Adrenal gland (tissue), 5 donors: ENCODE results near the gene TSSK2.

ENCODE experiments used
- POLR2A ChIP-seq, 2 donors: fragments of 450-650 bp; IDR thresholded peaks; one replicate each; pipeline ENCODE4 v1.6.1; 2017; ENCODE audit warnings: antibody characterized with exemption in 2 of 2, mild to moderate bottlenecking in 2 of 2, moderate library complexity in 1 of 2
- TF ChIP-seq, protein P1 (sequence below), 6 experiments: fragments of 450-650 bp in 4 of 6; fragments of 200-600 bp in 2 of 6; sonication (generic) in 1 of 6; IDR thresholded peaks; 1 replicate in 5 of 6; 2 replicates in 1 of 6; pipeline versions ENCODE4 v1.5.1 to v1.8.0; 2016 to 2021; ENCODE audit warnings: antibody characterized with exemption in 6 of 6, mild to moderate bottlenecking in 2 of 6, moderate library complexity in 1 of 6
- donor health status: DM: no; HTN: no; CAD: no.

GRCh38 chr22:19097518-19097917, 33.6 kb upstream of the TSSK2 start:
- TF ChIP-seq, protein P1, sequence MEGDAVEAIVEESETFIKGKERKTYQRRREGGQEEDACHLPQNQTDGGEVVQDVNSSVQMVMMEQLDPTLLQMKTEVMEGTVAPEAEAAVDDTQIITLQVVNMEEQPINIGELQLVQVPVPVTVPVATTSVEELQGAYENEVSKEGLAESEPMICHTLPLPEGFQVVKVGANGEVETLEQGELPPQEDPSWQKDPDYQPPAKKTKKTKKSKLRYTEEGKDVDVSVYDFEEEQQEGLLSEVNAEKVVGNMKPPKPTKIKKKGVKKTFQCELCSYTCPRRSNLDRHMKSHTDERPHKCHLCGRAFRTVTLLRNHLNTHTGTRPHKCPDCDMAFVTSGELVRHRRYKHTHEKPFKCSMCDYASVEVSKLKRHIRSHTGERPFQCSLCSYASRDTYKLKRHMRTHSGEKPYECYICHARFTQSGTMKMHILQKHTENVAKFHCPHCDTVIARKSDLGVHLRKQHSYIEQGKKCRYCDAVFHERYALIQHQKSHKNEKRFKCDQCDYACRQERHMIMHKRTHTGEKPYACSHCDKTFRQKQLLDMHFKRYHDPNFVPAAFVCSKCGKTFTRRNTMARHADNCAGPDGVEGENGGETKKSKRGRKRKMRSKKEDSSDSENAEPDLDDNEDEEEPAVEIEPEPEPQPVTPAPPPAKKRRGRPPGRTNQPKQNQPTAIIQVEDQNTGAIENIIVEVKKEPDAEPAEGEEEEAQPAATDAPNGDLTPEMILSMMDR (IDR thresholded peaks at IDR 0.05), result no peak
- no peak for TF ChIP-seq POLR2A (IDR thresholded peaks at IDR 0.05)
